ENCODE results near the gene RIMBP2.

The RIMBP2 gene

DNA sequence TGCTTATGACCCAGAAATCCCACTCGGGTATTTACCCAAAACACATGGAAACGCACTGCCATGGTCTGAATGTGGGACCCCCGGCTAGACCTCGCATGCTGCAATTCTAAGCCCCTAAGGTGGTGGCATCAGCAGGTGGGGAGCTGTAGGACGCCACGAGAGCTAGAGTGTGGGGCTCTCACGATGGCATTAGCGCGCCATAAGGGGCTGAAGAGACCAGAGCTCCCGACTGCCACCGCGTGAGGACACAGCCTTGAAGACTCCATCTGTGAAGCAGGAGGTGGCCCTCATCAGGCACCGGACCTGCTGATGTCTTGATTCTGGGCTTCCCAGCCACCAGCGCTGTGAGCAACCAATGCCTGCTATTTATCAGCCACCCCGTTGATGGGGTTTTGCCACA, 40.3 kb downstream of the RIMBP2 start:
- Histone ChIP-seq H3K36me3 (ENCODE audit: control insufficient read depth, insufficient read depth, low read length) (no peaks in the 10 kb centered on the region), H3K4me1 (ENCODE audit: control insufficient read depth, insufficient read depth, low read length, poor library complexity, severe bottlenecking) (no peaks in the 10 kb centered on the region)

DNA sequence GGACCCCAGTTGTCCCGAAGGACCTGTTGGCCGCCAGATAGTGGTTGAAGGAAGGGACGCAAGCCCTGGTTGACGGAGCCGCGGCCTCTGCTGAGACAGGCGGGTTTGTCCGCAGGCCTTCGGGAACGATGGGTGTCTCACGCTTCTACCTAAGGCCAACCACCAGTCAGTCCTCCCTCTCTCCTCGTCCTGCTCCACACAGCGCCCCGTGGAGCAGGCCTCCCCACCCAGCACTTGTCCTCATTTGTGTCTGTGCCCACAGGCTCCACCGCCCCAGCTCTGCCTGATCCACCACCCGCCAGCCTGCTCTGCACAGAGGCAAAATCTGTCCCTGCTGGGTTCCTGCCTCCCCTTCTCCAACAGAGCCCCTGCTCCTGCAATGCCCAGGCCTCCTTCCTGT, 41.0 kb downstream of the RIMBP2 start:
- Histone ChIP-seq H3K4me1 (ENCODE audit: control insufficient read depth, insufficient read depth, low read length, poor library complexity, severe bottlenecking) (no peaks in the 10 kb centered on the region), H3K9me3 (ENCODE audit: control insufficient read depth, low read length) (peaks cover 4% of the 10 kb centered on the region), H3K27ac (ENCODE audit: low read depth, low read length, severe bottlenecking) (no peak overlapping the region), H3K36me3 (ENCODE audit: control insufficient read depth, insufficient read depth, low read length) (no peaks in the 10 kb centered on the region), H3K4me3 (ENCODE audit: extremely low read depth, insufficient read depth, low read length, poor library complexity, severe bottlenecking) (no peak overlapping the region)
- 91 to 96% methylated on average over 11 to 15 of the region's 16 CpGs for WGBS, 2 experiments (ENCODE audit: insufficient coverage in 2 of 2)

More for the DNA sequence above, 40.3 kb downstream of the RIMBP2 start:
- Histone ChIP-seq H3K27ac (ENCODE audit: low read depth, low read length, severe bottlenecking) (no peak overlapping the region), H3K4me3 (ENCODE audit: extremely low read depth, insufficient read depth, low read length, poor library complexity, severe bottlenecking) (no peak overlapping the region), H3K9me3 (ENCODE audit: control insufficient read depth, low read length) (peaks cover 4% of the 10 kb centered on the region)
- WGBS, 2 experiments (ENCODE audit: insufficient coverage in 2 of 2): 91 to 92% methylated on average over 15 of the region's 15 CpGs

DNA sequence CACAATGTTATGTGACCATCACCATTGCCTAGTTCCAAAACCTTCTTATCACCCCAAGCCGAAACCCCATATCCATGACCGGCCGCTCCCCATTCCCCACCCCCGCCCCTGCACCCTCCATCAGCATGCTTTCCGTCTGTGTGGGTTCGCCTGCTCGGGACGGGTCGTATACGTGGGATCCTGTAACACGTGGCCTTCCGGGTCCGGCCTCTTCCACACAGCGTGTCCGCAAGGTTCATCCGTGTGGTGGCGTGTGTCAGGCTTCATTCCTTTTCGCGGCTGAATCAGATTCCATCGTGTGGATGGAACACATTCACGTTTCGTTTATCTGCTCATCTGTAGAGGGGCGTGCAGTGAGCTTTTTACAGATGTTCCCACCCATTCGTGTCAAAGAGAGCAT, 41.4 kb downstream of the RIMBP2 start:
- 95 to 98% methylated on average over 23 to 24 of the region's 24 CpGs for WGBS, 2 experiments (ENCODE audit: insufficient coverage in 2 of 2)
- Histone ChIP-seq H3K36me3 (ENCODE audit: control insufficient read depth, insufficient read depth, low read length) (no peaks in the 10 kb centered on the region), H3K4me3 (ENCODE audit: extremely low read depth, insufficient read depth, low read length, poor library complexity, severe bottlenecking) (no peak overlapping the region), H3K9me3 (ENCODE audit: control insufficient read depth, low read length) (peaks cover 4% of the 10 kb centered on the region), H3K27ac (ENCODE audit: low read depth, low read length, severe bottlenecking) (no peak overlapping the region), H3K4me1 (ENCODE audit: control insufficient read depth, insufficient read depth, low read length, poor library complexity, severe bottlenecking) (no peaks in the 10 kb centered on the region)

DNA sequence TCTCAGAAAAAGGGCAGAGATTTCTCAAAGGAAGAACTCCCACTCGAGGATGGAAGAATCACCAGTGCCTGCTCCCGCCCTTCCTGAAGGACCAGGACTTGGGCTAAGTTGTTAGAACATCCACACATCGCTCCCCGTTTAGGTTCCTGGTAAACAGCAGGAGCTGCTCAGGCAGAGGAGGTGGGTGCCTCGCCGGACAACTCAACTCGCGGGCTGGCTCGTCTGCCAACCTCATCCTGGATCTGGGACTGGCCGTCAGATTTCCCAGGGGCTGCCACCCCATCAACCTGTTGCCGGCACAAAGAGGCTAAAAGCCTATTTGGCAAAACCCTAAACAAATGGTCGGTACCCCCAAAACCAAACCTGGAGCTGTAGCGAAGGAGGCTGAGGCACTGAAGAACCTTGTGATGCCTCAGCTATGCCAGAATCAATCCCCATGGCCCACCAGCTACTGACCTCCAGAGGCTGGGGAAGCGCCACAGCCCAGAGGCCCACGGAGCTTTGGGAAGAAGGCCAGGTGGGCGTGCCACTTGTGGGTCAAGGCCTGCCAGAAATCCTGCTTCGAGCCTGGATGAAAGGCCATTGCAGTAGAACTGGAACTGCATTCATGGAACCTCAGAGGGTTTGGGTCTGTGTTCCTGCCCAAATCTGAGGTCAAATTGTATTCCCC, 42.9 kb downstream of the RIMBP2 start:
- Histone ChIP-seq H3K4me1 (ENCODE audit: control insufficient read depth, insufficient read depth, low read length, poor library complexity, severe bottlenecking) (no peaks in the 10 kb centered on the region), H3K27ac (ENCODE audit: low read depth, low read length, severe bottlenecking) (no peak overlapping the region), H3K36me3 (ENCODE audit: control insufficient read depth, insufficient read depth, low read length) (no peaks in the 10 kb centered on the region), H3K4me3 (ENCODE audit: extremely low read depth, insufficient read depth, low read length, poor library complexity, severe bottlenecking) (no peak overlapping the region), H3K9me3 (ENCODE audit: control insufficient read depth, low read length) (peaks cover 11% of the 10 kb centered on the region)
- WGBS, 2 experiments (ENCODE audit: insufficient coverage in 2 of 2): 79 to 84% methylated on average over 17 of the region's 17 CpGs

DNA sequence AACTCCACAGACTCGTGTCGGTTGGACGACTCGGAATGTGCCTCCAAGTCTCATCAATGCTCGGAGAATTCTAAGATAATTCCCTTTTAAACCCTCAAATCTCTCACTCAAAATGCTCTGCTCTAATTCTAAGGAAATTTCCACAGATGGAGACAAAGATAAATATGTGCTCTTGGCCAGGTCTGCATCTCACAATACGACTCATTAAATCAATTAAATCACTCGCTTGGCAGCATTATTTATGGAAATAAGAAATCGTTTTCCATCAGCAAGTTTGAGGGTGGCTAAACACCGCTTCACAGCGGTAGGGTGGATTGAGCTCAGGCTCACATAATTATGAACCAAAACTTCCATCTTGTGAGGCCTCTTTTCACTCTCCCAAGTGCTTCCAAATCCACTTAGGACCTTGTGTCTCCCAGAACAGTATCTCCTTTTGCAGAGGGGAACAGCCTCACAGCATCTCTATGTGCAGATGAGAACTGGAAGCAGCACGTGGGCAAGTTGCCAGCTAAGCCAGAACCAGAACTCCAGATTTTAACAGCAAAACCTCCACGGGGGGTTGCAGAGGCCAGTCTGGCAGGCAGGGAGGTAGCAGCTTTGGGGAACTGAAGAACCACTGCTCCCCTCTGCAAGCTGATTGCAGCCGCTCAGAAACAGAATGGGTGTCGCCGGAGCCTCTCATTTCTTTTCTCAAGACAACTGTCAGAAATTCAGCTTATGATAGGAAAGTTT, 43.8 kb downstream of the RIMBP2 start:
- no peak overlapping the region for H3K4me3 ChIP-seq (ENCODE audit: extremely low read depth, insufficient read depth, low read length, poor library complexity, severe bottlenecking)
- WGBS, 2 experiments (ENCODE audit: insufficient coverage in 2 of 2): 86% methylated on average over 8 to 12 of the region's 15 CpGs
- no peaks in the 10 kb centered on the region for H3K36me3 ChIP-seq (ENCODE audit: control insufficient read depth, insufficient read depth, low read length)
- peaks cover 18% of the 10 kb centered on the region for H3K9me3 ChIP-seq (ENCODE audit: control insufficient read depth, low read length)
- H3K27ac ChIP-seq (ENCODE audit: low read depth, low read length, severe bottlenecking): no peak overlapping the region
- H3K4me1 ChIP-seq (ENCODE audit: control insufficient read depth, insufficient read depth, low read length, poor library complexity, severe bottlenecking): no peaks in the 10 kb centered on the region

DNA sequence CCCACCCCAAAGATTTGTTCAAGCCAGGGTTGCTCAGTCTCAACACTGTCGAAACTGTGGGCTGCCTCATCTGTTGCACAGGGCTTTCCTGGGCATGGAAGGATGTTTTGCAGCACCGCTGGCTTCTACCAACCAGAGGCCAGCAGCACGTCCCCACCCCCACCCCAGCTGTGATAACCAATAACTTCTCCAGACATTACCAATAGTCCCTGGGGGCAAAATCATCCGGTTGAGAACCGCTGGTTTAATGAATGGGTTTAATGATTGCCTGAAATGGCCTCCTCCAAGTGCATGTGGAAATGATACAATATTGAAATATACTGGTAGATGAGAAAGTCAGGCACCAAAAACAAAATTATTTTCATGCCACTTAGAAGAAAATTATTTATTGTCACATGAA, 44.5 kb downstream of the RIMBP2 start:
- Histone ChIP-seq H3K36me3 (ENCODE audit: control insufficient read depth, insufficient read depth, low read length) (no peaks in the 10 kb centered on the region), H3K4me3 (ENCODE audit: extremely low read depth, insufficient read depth, low read length, poor library complexity, severe bottlenecking) (no peak overlapping the region), H3K27ac (ENCODE audit: low read depth, low read length, severe bottlenecking) (no peak overlapping the region), H3K9me3 (ENCODE audit: control insufficient read depth, low read length) (peaks cover 18% of the 10 kb centered on the region), H3K4me1 (ENCODE audit: control insufficient read depth, insufficient read depth, low read length, poor library complexity, severe bottlenecking) (no peaks in the 10 kb centered on the region)
- WGBS, 2 experiments (ENCODE audit: insufficient coverage in 2 of 2): 100% methylated on average over 1 of the region's 5 CpGs

DNA sequence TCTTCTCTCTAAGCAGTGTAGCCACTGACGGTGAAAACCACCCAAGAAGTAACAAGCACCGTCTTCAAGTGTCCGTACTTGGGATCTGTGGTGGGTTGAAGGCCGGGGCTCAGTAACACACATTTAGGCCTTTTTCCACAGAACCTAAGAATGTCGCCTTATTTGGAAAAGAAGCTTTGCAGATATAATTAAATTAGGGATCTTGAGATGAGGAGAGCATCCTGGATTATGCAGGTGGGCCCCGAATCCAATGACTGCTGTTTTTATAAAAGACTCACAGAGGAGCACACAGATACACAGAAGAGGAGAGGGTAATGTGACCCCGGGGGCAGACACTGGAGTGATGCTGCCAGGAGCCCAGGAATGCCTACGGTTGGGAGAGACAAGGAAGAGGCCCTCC, 46.3 kb downstream of the RIMBP2 start:
- WGBS, 2 experiments (ENCODE audit: insufficient coverage in 2 of 2): 79 to 91% methylated on average over 5 to 8 of the region's 8 CpGs

DNA sequence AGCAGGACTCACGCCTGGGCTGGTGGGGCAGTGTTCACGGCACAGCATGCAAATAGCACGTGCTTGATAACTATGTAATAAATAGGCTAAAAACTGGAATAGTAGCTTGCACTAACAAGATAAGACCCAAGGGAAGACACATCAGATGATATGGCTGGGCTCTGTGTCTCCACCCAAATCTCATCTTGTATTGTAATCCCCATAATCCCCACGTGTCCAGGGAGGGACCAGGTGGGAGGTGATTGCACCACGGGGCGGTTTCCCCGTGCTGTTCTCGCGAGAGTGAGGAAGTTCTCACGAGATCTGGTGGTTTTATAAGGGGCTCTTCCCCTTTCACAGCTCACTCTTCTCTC, 46.9 kb downstream of the RIMBP2 start:
- H3K27ac ChIP-seq (ENCODE audit: low read depth, low read length, severe bottlenecking): no peak overlapping the region
- H3K4me1 ChIP-seq (ENCODE audit: control insufficient read depth, insufficient read depth, low read length, poor library complexity, severe bottlenecking): no peaks in the 10 kb centered on the region
- H3K4me3 ChIP-seq (ENCODE audit: extremely low read depth, insufficient read depth, low read length, poor library complexity, severe bottlenecking): no peak overlapping the region
- 56 to 75% methylated on average over 4 of the region's 10 CpGs for WGBS, 2 experiments (ENCODE audit: insufficient coverage in 2 of 2)
- no peaks in the 10 kb centered on the region for H3K36me3 ChIP-seq (ENCODE audit: control insufficient read depth, insufficient read depth, low read length)
- H3K9me3 ChIP-seq (ENCODE audit: control insufficient read depth, low read length): peaks cover 14% of the 10 kb centered on the region

More for the DNA sequence above, 46.3 kb downstream of the RIMBP2 start:
- no peaks in the 10 kb centered on the region for H3K4me1 ChIP-seq (ENCODE audit: control insufficient read depth, insufficient read depth, low read length, poor library complexity, severe bottlenecking)
- no peak overlapping the region for H3K27ac ChIP-seq (ENCODE audit: low read depth, low read length, severe bottlenecking)
- H3K4me3 ChIP-seq (ENCODE audit: extremely low read depth, insufficient read depth, low read length, poor library complexity, severe bottlenecking): no peak overlapping the region
- no peaks in the 10 kb centered on the region for H3K36me3 ChIP-seq (ENCODE audit: control insufficient read depth, insufficient read depth, low read length)
- peaks cover 17% of the 10 kb centered on the region for H3K9me3 ChIP-seq (ENCODE audit: control insufficient read depth, low read length)

DNA sequence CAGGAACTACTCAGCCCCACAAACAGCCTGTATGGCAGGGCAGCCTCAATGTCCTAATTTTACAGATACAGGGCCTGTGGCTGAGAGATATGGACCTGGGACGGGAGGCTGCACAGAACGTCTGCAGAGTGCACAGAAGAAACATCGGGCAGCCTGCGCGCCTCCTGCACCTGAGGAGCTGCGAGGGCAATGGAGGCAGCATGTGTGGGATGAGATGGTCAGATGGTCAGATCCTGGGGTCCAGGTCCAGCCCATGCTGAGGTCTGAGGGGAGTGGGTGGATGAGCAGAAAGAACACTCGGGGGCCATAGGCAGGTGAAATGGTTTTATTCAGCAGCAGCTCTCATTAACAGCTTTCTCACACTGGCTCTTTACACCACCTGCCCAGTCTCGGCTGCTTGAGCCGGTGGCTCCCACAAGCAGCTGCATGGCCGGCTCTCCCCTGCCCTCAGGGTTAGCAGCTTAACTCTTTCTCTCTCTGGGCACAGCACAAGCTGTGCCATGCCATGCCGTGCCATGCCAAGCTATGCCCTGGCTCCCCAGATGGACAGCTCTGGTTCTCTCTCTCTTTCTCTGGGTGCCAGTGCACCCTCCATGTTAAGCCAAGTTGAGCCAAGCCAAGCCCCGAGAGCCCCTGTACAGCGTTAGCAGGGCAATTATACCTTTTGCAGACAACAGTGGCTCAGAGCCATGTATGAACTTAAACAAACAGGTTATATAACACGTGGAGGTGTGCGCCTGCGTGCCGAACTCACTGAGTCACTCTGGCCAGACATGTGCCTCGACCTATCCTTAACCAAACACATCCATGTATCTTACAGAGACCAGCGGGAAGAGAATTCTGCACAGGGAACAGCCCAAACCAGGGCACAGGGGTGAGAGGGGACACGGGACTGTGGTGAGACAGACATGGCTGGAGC, 47.6 kb downstream of the RIMBP2 start:
- Histone ChIP-seq H3K9me3 (ENCODE audit: control insufficient read depth, low read length) (peaks cover 14% of the 10 kb centered on the region), H3K4me1 (ENCODE audit: control insufficient read depth, insufficient read depth, low read length, poor library complexity, severe bottlenecking) (no peaks in the 10 kb centered on the region), H3K27ac (ENCODE audit: low read depth, low read length, severe bottlenecking) (no peak overlapping the region), H3K4me3 (ENCODE audit: extremely low read depth, insufficient read depth, low read length, poor library complexity, severe bottlenecking) (no peak overlapping the region), H3K36me3 (ENCODE audit: control insufficient read depth, insufficient read depth, low read length) (no peaks in the 10 kb centered on the region)
- 90 to 93% methylated on average over 17 of the region's 20 CpGs for WGBS, 2 experiments (ENCODE audit: insufficient coverage in 2 of 2)

DNA sequence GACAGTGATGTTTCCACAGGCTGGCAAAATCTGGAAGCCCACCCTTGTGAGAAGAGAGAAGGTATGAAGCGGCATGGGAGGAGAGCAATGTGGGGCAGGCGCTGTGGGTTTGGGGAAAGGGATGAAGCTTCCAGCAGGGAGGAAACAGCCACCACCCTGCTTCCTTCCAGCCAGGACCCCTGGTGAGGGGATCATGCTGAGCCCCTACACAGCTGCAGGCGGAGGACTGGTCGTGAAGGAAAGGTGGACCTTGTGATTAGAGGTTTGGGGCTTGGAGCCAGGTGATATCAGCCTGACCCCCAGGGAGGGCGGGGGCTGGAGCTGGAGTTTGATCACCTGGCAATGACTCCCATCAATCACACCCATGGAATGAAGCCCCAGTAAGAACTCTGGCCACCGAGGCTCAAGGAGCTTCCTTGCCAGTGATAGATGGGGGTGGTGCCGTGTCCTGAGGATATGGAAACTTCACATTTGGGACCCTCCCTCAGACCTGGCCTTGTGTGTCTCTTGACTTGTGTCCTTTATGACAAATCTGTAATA, 48.6 kb downstream of the RIMBP2 start:
- 93 to 97% methylated on average over 5 of the region's 7 CpGs for WGBS, 2 experiments (ENCODE audit: insufficient coverage in 2 of 2)
- H3K9me3 ChIP-seq (ENCODE audit: control insufficient read depth, low read length): peaks cover 14% of the 10 kb centered on the region
- H3K27ac ChIP-seq (ENCODE audit: low read depth, low read length, severe bottlenecking): no peak overlapping the region
- no peaks in the 10 kb centered on the region for H3K36me3 ChIP-seq (ENCODE audit: control insufficient read depth, insufficient read depth, low read length)
- H3K4me1 ChIP-seq (ENCODE audit: control insufficient read depth, insufficient read depth, low read length, poor library complexity, severe bottlenecking): no peaks in the 10 kb centered on the region
- no peak overlapping the region for H3K4me3 ChIP-seq (ENCODE audit: extremely low read depth, insufficient read depth, low read length, poor library complexity, severe bottlenecking)
